ENCODE results near the gene KLK15.
"Not testable (repeated sequence)": the region's sequence is repeated elsewhere in the genome, so short reads cannot be mapped to it uniquely, and the experiment has no call there.

The KLK15 gene

GRCh38 chr19:50790922-50791467, 42.4 kb downstream of the KLK15 start:
- no peak for DNase-seq
- Mint-ChIP-seq H3K27ac (peak overlapping the region; percentile 48), H3K27me3 (no peaks in the 10 kb centered on the region), H3K4me3 (no peak overlapping the region), H3K36me3 (ENCODE audit: low read depth) (peaks cover 5% of the 10 kb centered on the region), H3K4me1 (ENCODE audit: low read depth) (peaks cover 7% of the 10 kb centered on the region), H3K9me3 (no peaks in the 10 kb centered on the region)

- Mint-ChIP-seq H3K36me3 (ENCODE audit: low read depth) (peaks cover 2% of the 10 kb centered on the region), H3K27ac (peak within 1 kb of the TSS; percentile 63), H3K27me3 (no peaks in the 10 kb centered on the region), H3K4me3 (no peak within 1 kb of the TSS), H3K9me3 (no peaks in the 10 kb centered on the region), H3K4me1 (ENCODE audit: low read depth) (peaks cover 7% of the 10 kb centered on the region)
- no peak for DNase-seq
Observed at GRCh38 chr19:50790396-50790795, 43.0 kb downstream of the KLK15 start, which contains the start of gene ACP4. Gene ACP4 (plus strand): TSS chr19:50790415. CDS start chr19:50790415, 0 bp downstream.

GRCh38 chr19:50785329-50785728, 48.0 kb downstream of the KLK15 start:
- no peak overlapping the region for H3K4me3 Mint-ChIP-seq
- peaks cover 29% of the 10 kb centered on the region for H3K27me3 Mint-ChIP-seq
- peaks cover 2% of the 10 kb centered on the region for H3K4me1 Mint-ChIP-seq (ENCODE audit: low read depth)
- no peaks in the 10 kb centered on the region for H3K9me3 Mint-ChIP-seq
- no peak overlapping the region for H3K27ac Mint-ChIP-seq
- no peak for DNase-seq
- H3K36me3 Mint-ChIP-seq (ENCODE audit: low read depth), result no peaks in the 10 kb centered on the region

- Mint-ChIP-seq H3K4me1 (ENCODE audit: low read depth) (peaks cover 2% of the 10 kb centered on the region), H3K4me3 (no peak overlapping the region), H3K27ac (peak overlapping the region; percentile 61), H3K27me3 (peaks cover 35% of the 10 kb centered on the region), H3K9me3 (no peaks in the 10 kb centered on the region), H3K36me3 (ENCODE audit: low read depth) (no peaks in the 10 kb centered on the region)
- DNase-seq, result no peak
Observed at GRCh38 chr19:50784710-50785109, 48.7 kb downstream of the KLK15 start.

- H3K36me3 Mint-ChIP-seq (ENCODE audit: low read depth); DNase-seq; H3K9me3 Mint-ChIP-seq; H3K4me1 Mint-ChIP-seq (ENCODE audit: low read depth); H3K4me3 Mint-ChIP-seq: not testable (repeated sequence)
- Mint-ChIP-seq H3K27me3 (peaks cover 44% of the 10 kb centered on the region), H3K27ac (peak overlapping the region; percentile 50)
Observed at GRCh38 chr19:50783848-50784152, 49.6 kb downstream of the KLK15 start.

GRCh38 chr19:50780753-50781435, 52.5 kb downstream of the KLK15 start:
- DNase-seq, result no peak
- H3K27ac Mint-ChIP-seq, result no peak overlapping the region
- no peak overlapping the region for H3K4me3 Mint-ChIP-seq
- H3K9me3 Mint-ChIP-seq, result no peaks in the 10 kb centered on the region
- H3K36me3 Mint-ChIP-seq (ENCODE audit: low read depth), result no peaks in the 10 kb centered on the region
- peaks cover 72% of the 10 kb centered on the region for H3K27me3 Mint-ChIP-seq
- H3K4me1 Mint-ChIP-seq (ENCODE audit: low read depth), result peaks cover 8% of the 10 kb centered on the region

GRCh38 chr19:50779504-50780457, 53.6 kb downstream of the KLK15 start:
- no peaks in the 10 kb centered on the region for H3K36me3 Mint-ChIP-seq (ENCODE audit: low read depth)
- peaks cover 8% of the 10 kb centered on the region for H3K4me1 Mint-ChIP-seq (ENCODE audit: low read depth)
- no peaks in the 10 kb centered on the region for H3K9me3 Mint-ChIP-seq
- DNase-seq, result no peak
- H3K27ac Mint-ChIP-seq, result no peak overlapping the region
- H3K27me3 Mint-ChIP-seq, result peaks cover 82% of the 10 kb centered on the region
- H3K4me3 Mint-ChIP-seq, result no peak overlapping the region

- Mint-ChIP-seq H3K9me3 (no peaks in the 10 kb centered on the region), H3K4me3 (no peak overlapping the region), H3K36me3 (ENCODE audit: low read depth) (no peaks in the 10 kb centered on the region), H3K4me1 (ENCODE audit: low read depth) (peaks cover 8% of the 10 kb centered on the region), H3K27me3 (peaks cover 87% of the 10 kb centered on the region), H3K27ac (no peak overlapping the region)
- DNase-seq, result no peak
Observed at GRCh38 chr19:50778906-50779430, 54.4 kb downstream of the KLK15 start.

GRCh38 chr19:50777830-50778303, 55.5 kb downstream of the KLK15 start:
- Mint-ChIP-seq H3K36me3 (ENCODE audit: low read depth) (no peaks in the 10 kb centered on the region), H3K27ac (no peak overlapping the region), H3K4me1 (ENCODE audit: low read depth) (peaks cover 6% of the 10 kb centered on the region), H3K27me3 (peaks cover 90% of the 10 kb centered on the region), H3K9me3 (no peaks in the 10 kb centered on the region), H3K4me3 (no peak overlapping the region)
- no peak for DNase-seq

GRCh38 chr19:50777261-50777660, 56.1 kb downstream of the KLK15 start:
- H3K27me3 Mint-ChIP-seq, result peaks cover 88% of the 10 kb centered on the region
- DNase-seq, result no peak
- no peak overlapping the region for H3K4me3 Mint-ChIP-seq
- H3K27ac Mint-ChIP-seq, result no peak overlapping the region
- no peaks in the 10 kb centered on the region for H3K9me3 Mint-ChIP-seq
- H3K36me3 Mint-ChIP-seq (ENCODE audit: low read depth), result no peaks in the 10 kb centered on the region
- peaks cover 6% of the 10 kb centered on the region for H3K4me1 Mint-ChIP-seq (ENCODE audit: low read depth)

- Mint-ChIP-seq H3K27ac (no peak overlapping the region), H3K36me3 (ENCODE audit: low read depth) (no peaks in the 10 kb centered on the region), H3K4me3 (no peak overlapping the region), H3K27me3 (peaks cover 78% of the 10 kb centered on the region), H3K9me3 (no peaks in the 10 kb centered on the region), H3K4me1 (ENCODE audit: low read depth) (peaks cover 6% of the 10 kb centered on the region)
- no peak for DNase-seq
Observed at GRCh38 chr19:50776131-50776530, 57.2 kb downstream of the KLK15 start.
